K562 (cell line): Measurements from ENCODE around the gene SLC1A5. TPM values are rescaled to one million over a fixed set of nuclear protein-coding genes. Genes with fewer than 3 reads are reported as not detected.

Experiments used
- ATAC-seq: fragments of 200-7000 bp; cut with Tn5 transposase; 3 replicates; pipeline ENCODE4 v1.9.1; 2020; ENCODE audit warnings: moderate library complexity
- BruUV-seq: library from RNA; stranded (reverse); fragments of 400-500 nt; replicated peaks from 2 replicates; lab custom pipeline; 2021; lab: Mats Ljungman, UMichigan
- CTCF ChIA-PET: fragments of 300-600 bp; formaldehyde crosslinking; extraction: SDS; loops from one replicate; lab custom pipeline; 2021; ENCODE audit warnings: low intra/inter-chr PET ratio; lab: Yijun Ruan, JAX
- POLR2A ChIA-PET: fragments of 300-600, 350-650 bp; sonication (Branson Sonifier 250); formaldehyde crosslinking; extraction: SDS; loops from one replicate; lab custom pipeline; 2021; ENCODE audit warnings: antibody characterized with exemption, inconsistent platforms; lab: Yijun Ruan, JAX
- DNase-seq, 4 experiments: peaks; one replicate each; pipeline versions ENCODE4 v3.0.0 to v3.0.0-alpha.2; 2011 to 2018; ENCODE audit warnings: low spot score in 3 of 4, mixed read lengths in 3 of 4; ENCODE audit errors: extremely low read depth in 1 of 4
- FAIRE-seq: peaks from 2 replicates; lab custom pipeline; 2011; peaks lifted over from hg19 to GRCh38; lab: Jason Lieb, UNC
- H2AFZ ChIP-seq: 2 replicates; pipeline ENCODE4 v1.6.0; 2011; ENCODE audit warnings: low read depth, low read length, control low read depth, inconsistent platforms
- H3K27ac ChIP-seq: fragments of 200-600 bp; 3 replicates; pipeline ENCODE4 v1.8.0; 2011; ENCODE audit warnings: low read depth, mild to moderate bottlenecking, control low read depth, inconsistent platforms, low read length, moderate library complexity, mixed read lengths; ENCODE audit errors: extremely low read depth
- H3K27me3 ChIP-seq, 2 experiments: fragments of 300-600 bp in 1 of 2; 2 replicates in 1 of 2; 3 replicates in 1 of 2; pipeline versions ENCODE4 v1.6.0 to v1.8.0; 2011; ENCODE audit warnings: inconsistent platforms in 2 of 2, low read length in 2 of 2, mild to moderate bottlenecking in 1 of 2, mixed read lengths in 1 of 2, moderate library complexity in 1 of 2; ENCODE audit not compliant: control insufficient read depth in 2 of 2, insufficient read depth in 2 of 2
- H3K36me3 ChIP-seq: fragments of 300-600 bp; 3 replicates; pipeline ENCODE4 v1.8.0; 2011; ENCODE audit warnings: mild to moderate bottlenecking, low read length, inconsistent platforms; ENCODE audit not compliant: control insufficient read depth, insufficient read depth
- H3K4me1 ChIP-seq, 2 experiments: fragments of 200-600 bp in 1 of 2; replicated peaks in 1 of 2; 2 replicates in 1 of 2; 3 replicates in 1 of 2; pipeline versions ENCODE4 v1.5.1 to v1.8.0; 2011; ENCODE audit warnings: inconsistent platforms in 2 of 2, low read length in 2 of 2, mild to moderate bottlenecking in 1 of 2, mixed read lengths in 1 of 2, moderate library complexity in 1 of 2; ENCODE audit not compliant: control insufficient read depth in 2 of 2, insufficient read depth in 2 of 2
- H3K4me2 ChIP-seq: 2 replicates; pipeline ENCODE4 v1.6.1; 2011; ENCODE audit warnings: low read length, control low read depth, inconsistent platforms, mixed read lengths; ENCODE audit not compliant: insufficient read depth
- H3K4me3 ChIP-seq: fragments of 200-600 bp; sonication (generic), shearing (Covaris generic); 2 replicates; pipeline ENCODE4 v1.5.1; 2016; ENCODE audit warnings: control low read depth, inconsistent platforms
- H3K79me2 ChIP-seq: fragments of 200-600 bp; 3 replicates; pipeline ENCODE4 v1.8.0; 2011; ENCODE audit warnings: low read length, inconsistent platforms; ENCODE audit not compliant: control insufficient read depth, insufficient read depth
- H3K9ac ChIP-seq, 2 experiments: 2 replicates each; pipeline versions ENCODE4 v1.6.0 to v1.6.1; 2011; ENCODE audit warnings: low read depth in 2 of 2, low read length in 2 of 2, control low read depth in 1 of 2, inconsistent platforms in 1 of 2, mild to moderate bottlenecking in 1 of 2, mixed read lengths in 1 of 2; ENCODE audit not compliant: insufficient read depth in 1 of 2
- H3K9me1 ChIP-seq: one replicate; pipeline ENCODE4 v1.6.0; 2011; ENCODE audit warnings: inconsistent platforms, mild to moderate bottlenecking, low read length, moderate library complexity; ENCODE audit not compliant: control insufficient read depth, insufficient read depth
- H3K9me3 ChIP-seq: replicated peaks from 2 replicates; pipeline ENCODE4 v1.5.1; 2011; ENCODE audit warnings: low read depth, low read length, inconsistent platforms; ENCODE audit not compliant: control insufficient read depth, insufficient read depth
- H4K20me1 ChIP-seq: replicated peaks from 2 replicates; pipeline ENCODE4 v1.6.1; 2011; ENCODE audit warnings: low read length, inconsistent platforms, mixed read lengths; ENCODE audit not compliant: control insufficient read depth, insufficient read depth
- BHLHE40 ChIP-seq: IDR thresholded peaks from 2 replicates; pipeline ENCODE4 v1.6.1; 2011; ENCODE audit warnings: low read length, improper control_type of control experiment
- CCNT2 ChIP-seq: IDR thresholded peaks from 2 replicates; pipeline ENCODE4 v1.6.1; 2011; ENCODE audit warnings: borderline replicate concordance, low read depth, mild to moderate bottlenecking, moderate library complexity, mixed read lengths, low read length; ENCODE audit not compliant: insufficient read length; ENCODE audit errors: extremely low read depth
- CEBPG ChIP-seq, 3 experiments: fragments of 200-800 bp in 1 of 3; sonication (Bioruptor generic) in 1 of 3; sonication (generic) in 1 of 3; formaldehyde crosslinking in 1 of 3; IDR thresholded peaks in 2 of 3; conservative IDR thresholded peaks in 1 of 3; 2 replicates each; pipeline versions ENCODE4 v1.6.1 to v1.8.0; 2016 to 2022; ENCODE audit warnings: missing compliant biosample characterization in 2 of 3, missing genetic modification characterization in 2 of 3, mild to moderate bottlenecking in 1 of 3, missing genetic modification reagents in 1 of 3
- DACH1 ChIP-seq: fragments of 450-650 bp; IDR thresholded peaks from 2 replicates; pipeline ENCODE4 v1.6.1; 2018; ENCODE audit not compliant: partially characterized antibody
- DMBX1 ChIP-seq: fragments of 250-450 bp; sonication (Bioruptor Pico); IDR thresholded peaks from 2 replicates; pipeline ENCODE4 v1.8.0; 2022; ENCODE audit warnings: inconsistent platforms, mild to moderate bottlenecking, moderate library complexity, borderline replicate concordance
- FUS ChIP-seq: fragments of 200-400 bp; formaldehyde crosslinking; optimal IDR thresholded peaks from 2 replicates; pipeline ENCODE3; 2017; ENCODE audit warnings: low read depth, low read length
- KAT7 ChIP-seq: sonication (generic); formaldehyde crosslinking; IDR thresholded peaks from 2 replicates; pipeline ENCODE4 v1.8.0; 2022; ENCODE audit warnings: missing genetic modification reagents, mild to moderate bottlenecking, borderline replicate concordance
- KDM5B ChIP-seq: fragments of 200-600 bp; sonication (generic); IDR thresholded peaks from 2 replicates; pipeline ENCODE4 v1.6.1; 2012; ENCODE audit warnings: low read depth, mild to moderate bottlenecking, moderate library complexity, low read length, control low read depth, inconsistent platforms; ENCODE audit not compliant: insufficient replicate concordance
- PCBP2 ChIP-seq: fragments of 200-400 bp; formaldehyde crosslinking; IDR thresholded peaks from 2 replicates; pipeline ENCODE4 v1.6.1; 2018; ENCODE audit warnings: low read length, low read depth, mild to moderate bottlenecking, moderate library complexity; ENCODE audit not compliant: poor library complexity, severe bottlenecking
- POLR2G ChIP-seq: fragments of 200-400 bp; formaldehyde crosslinking; IDR thresholded peaks from 2 replicates; pipeline ENCODE4 v1.6.1; 2017; ENCODE audit warnings: low read depth, mild to moderate bottlenecking, antibody characterized with exemption, low read length, moderate library complexity
- RB1 ChIP-seq: fragments of 450-650 bp; IDR thresholded peaks from 2 replicates; pipeline ENCODE4 v1.6.1; 2017; ENCODE audit warnings: low read depth, mild to moderate bottlenecking
- XRCC3 ChIP-seq: fragments of 450-650 bp; IDR thresholded peaks from 2 replicates; pipeline ENCODE4 v1.6.1; 2017; ENCODE audit warnings: mild to moderate bottlenecking, moderate library complexity
- ZBTB1 ChIP-seq: sonication (generic); formaldehyde crosslinking; IDR thresholded peaks from 2 replicates; pipeline ENCODE4 v1.8.1; 2023; ENCODE audit warnings: missing genetic modification reagents, low read depth, mild to moderate bottlenecking, borderline replicate concordance
- ZNF384 ChIP-seq: IDR thresholded peaks from 2 replicates; pipeline ENCODE4 v1.6.1; 2012; ENCODE audit warnings: low read depth, low read length, improper control_type of control experiment
- ZNF444 ChIP-seq: fragments of 250-450 bp; sonication (Bioruptor Pico); IDR thresholded peaks from 2 replicates; pipeline ENCODE4 v1.4.0; 2020; ENCODE audit warnings: mild to moderate bottlenecking, moderate library complexity
- WGBS: fragments of 100-300 bp; shearing (Covaris generic); methylation state at CpG from one replicate; pipeline ENCODE4 v1.1.6; 2016; ENCODE audit warnings: low coverage, mixed read lengths; ENCODE audit not compliant: insufficient coverage; ENCODE audit errors: missing lambda C conversion rate; 5-methylcytosine and 5-hydroxymethylcytosine counted together
- in situ Hi-C: fragments of 300-500 bp; cut with MboI; formaldehyde crosslinking; loops from 4 replicates; pipeline ENCODE4 v1.15.0; 2018; ENCODE audit warnings: inconsistent platforms, mixed read lengths
- intact Hi-C: fragments of 100-400 bp; cut with micrococcal nuclease; formaldehyde crosslinking; loops from 2 replicates; pipeline ENCODE4 v1.14.2; 2022
- polyA plus RNA-seq, 8 experiments: library from polyadenylated mRNA; depleted of rRNA in 4 of 8; stranded (reverse) in 5 of 8; unstranded in 3 of 8; fragments of >200 nt; fragmentation: Nextera tagmentation in 2 of 8; fragmentation: Illumina TruSeq in 1 of 8; extraction: Ambion mirVana in 2 of 8; extraction: Trizol in 1 of 8; gene quantifications; 2 replicates each; pipeline versions ENCODE4 v1.2.1 to v1.2.3, GENCODE V29; 2011 to 2014; ENCODE audit warnings: inconsistent platforms in 1 of 8, missing spikeins in 1 of 8
- total RNA-seq, 7 experiments: library from RNA; depleted of rRNA in 6 of 7; stranded (reverse); fragments of >200 nt in 6 of 7; fragmentation: Illumina TruSeq in 2 of 7; extraction: Trizol in 2 of 7; gene quantifications; 2 replicates each; pipeline versions ENCODE4 v1.2.1 to v1.2.3, GENCODE V29; 2011 to 2021; ENCODE audit warnings: low replicate concordance in 1 of 7
- TF ChIP-seq, protein P1 (sequence below): sonication (generic); formaldehyde crosslinking; IDR thresholded peaks from 2 replicates; pipeline ENCODE4 v1.8.0; 2022; ENCODE audit warnings: missing genetic modification reagents, mild to moderate bottlenecking, borderline replicate concordance

SLC1A5 gene
- total and polyA plus RNA-seq, 9 of the 15 experiments (the other 6 are each of a cell fraction or from before 2014, with no cell fraction given), result 31.2 to 417 (median 134) TPM

DNA sequence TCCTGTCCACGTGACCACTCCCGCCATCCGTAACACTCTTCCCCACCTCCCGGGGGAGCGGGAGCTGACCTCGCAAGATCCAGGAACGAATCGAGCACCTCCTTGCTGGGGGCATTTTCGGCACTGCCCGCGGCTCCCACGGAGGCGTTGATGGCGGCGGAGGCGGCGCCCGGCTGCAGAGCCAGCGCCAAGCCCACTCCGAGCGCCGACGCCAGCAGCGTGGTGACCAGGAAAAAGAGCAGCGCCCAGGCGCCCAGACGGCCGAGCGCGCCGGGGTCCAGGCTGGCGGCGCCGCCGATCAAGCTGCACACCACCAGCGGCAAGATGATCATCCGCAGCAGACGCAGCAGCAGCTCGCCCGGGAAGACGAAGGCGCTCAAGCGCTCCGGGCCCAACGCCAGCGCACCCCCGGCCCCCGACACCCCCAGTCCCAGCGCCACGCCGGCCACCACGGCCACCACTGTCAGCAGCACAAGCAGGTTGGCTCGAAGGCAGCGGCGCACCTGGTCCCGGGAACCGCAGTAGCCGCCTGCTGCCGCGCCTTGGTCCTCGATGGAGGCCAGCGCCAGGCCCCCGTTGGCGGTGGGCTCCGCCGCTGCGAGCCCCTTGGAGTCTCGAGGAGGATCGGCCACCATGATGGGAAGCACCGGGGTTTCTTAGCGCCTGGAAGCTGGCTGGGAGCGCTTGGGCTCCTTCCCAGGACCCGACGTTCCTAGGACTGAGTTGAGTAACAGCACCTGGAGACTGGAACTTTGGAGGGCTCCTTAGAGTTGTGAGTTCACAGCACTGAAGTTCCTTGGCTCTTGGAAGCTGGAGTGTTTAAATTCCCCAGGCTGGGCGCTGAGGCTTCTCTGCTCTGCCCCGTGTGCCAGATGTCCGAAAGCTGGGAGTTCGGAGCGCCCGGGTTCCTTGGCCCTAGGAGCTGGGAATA lies 798 bp downstream of the SLC1A5 start:
- Histone ChIP-seq H3K4me3 (peak overlapping the region; percentile 91), H3K4me1 (peaks cover 32 to 49% of the 10 kb centered on the region in 2 experiments), H3K36me3 (peaks cover 41% of the 10 kb centered on the region), H3K9ac (peak overlapping the region; percentile 99), H3K27ac (peak overlapping the region; percentile 95), H3K4me2 (peak overlapping the region; percentile 92), H3K79me2 (peaks cover 61% of the 10 kb centered on the region), H3K27me3 (no peaks in the 10 kb centered on the region), H3K9me1 (peaks cover 5% of the 10 kb centered on the region), H3K9me3 (no peaks in the 10 kb centered on the region), H4K20me1 (peaks cover 43% of the 10 kb centered on the region), H2AFZ (no peak overlapping the region)
- WGBS, result 0% methylated on average over 64 of the region's 80 CpGs
- in situ Hi-C loops, result no loop called here
- POLR2A ChIA-PET, result interaction anchor here (0.6 to 5.9 kb wide), 36 partner anchors 9 to 1786 kb away, joined by 3 to 89 read pairs (median 4); partner anchors contain the start of genes DACT3 and ZC3H4
- peak; percentile 1; the same call in 1 of the 3 replicates for ATAC-seq
- CTCF ChIA-PET, result no interaction called here
- DNase-seq, result peak in 3 of 4 experiments; percentile 51 to 67 (median 52)
- intact Hi-C loops, result loop anchor here (5.0 kb wide), 1 partner anchor 40 kb away; no protein-coding TSS in a partner anchor
- TSS peak; percentile 64 for BruUV-seq
- FAIRE-seq, result no peak
- TF ChIP-seq KAT7 (CRISPR knock-in tag) (peak; percentile 93; the same call in 1 of the 2 replicates), ZNF444 (CRISPR knock-in tag) (no peak), PCBP2 (peak; percentile 26), POLR2G (peak; percentile 78), CCNT2 (peak; percentile 40), FUS (peak; percentile 40), RB1 (peak; percentile 27; the same call in 1 of the 2 replicates), DMBX1 (CRISPR knock-in tag) (no peak), ZNF384 (no peak), DACH1 (no peak), KDM5B (peak; percentile 49), XRCC3 (no peak), CEBPG (CRISPR knock-in tag; IDR thresholded peaks at IDR 0.05) (no peak; the same call in 1 of the 2 replicates), CEBPG (tag; conservative IDR thresholded peaks at IDR 0.05 in 1 of 2, IDR thresholded peaks at IDR 0.05 in 1 of 2) (no peak), ZBTB1 (CRISPR knock-in tag) (no peak), BHLHE40 (peak; percentile 61; the same call in 1 of the 2 replicates)
- TF ChIP-seq, protein P1, sequence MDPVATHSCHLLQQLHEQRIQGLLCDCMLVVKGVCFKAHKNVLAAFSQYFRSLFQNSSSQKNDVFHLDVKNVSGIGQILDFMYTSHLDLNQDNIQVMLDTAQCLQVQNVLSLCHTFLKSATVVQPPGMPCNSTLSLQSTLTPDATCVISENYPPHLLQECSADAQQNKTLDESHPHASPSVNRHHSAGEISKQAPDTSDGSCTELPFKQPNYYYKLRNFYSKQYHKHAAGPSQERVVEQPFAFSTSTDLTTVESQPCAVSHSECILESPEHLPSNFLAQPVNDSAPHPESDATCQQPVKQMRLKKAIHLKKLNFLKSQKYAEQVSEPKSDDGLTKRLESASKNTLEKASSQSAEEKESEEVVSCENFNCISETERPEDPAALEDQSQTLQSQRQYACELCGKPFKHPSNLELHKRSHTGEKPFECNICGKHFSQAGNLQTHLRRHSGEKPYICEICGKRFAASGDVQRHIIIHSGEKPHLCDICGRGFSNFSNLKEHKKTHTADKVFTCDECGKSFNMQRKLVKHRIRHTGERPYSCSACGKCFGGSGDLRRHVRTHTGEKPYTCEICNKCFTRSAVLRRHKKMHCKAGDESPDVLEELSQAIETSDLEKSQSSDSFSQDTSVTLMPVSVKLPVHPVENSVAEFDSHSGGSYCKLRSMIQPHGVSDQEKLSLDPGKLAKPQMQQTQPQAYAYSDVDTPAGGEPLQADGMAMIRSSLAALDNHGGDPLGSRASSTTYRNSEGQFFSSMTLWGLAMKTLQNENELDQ, result no peak
